ENCODE data around the gene CCM2.

GRCh38 chr7:44970523-44971051 is 29.4 kb upstream of the CCM2 start:
- TF ChIP-seq POLR2A (IDR thresholded peaks at IDR 0.05) = no peak
- no peak for TF ChIP-seq CTCF (IDR thresholded peaks at IDR 0.05 in 8 of 11, conservative IDR thresholded peaks at IDR 0.05 in 3 of 11)
- peak in 1 of 3 donors; percentile 53 for TF ChIP-seq POLR2AphosphoS5 (IDR thresholded peaks at IDR 0.05)
